Esophagus squamous epithelium (tissue), 4 donors: ENCODE measurements around the gene CLDN25.

Experiments used
- POLR2A ChIP-seq, 4 donors: fragments of 450-650 bp; IDR thresholded peaks; one replicate each; pipeline ENCODE4 v1.6.1; 2017; ENCODE audit warnings: antibody characterized with exemption in 4 of 4, mild to moderate bottlenecking in 4 of 4, moderate library complexity in 3 of 4
- TF ChIP-seq, protein P1 (sequence below), 6 experiments: fragments of 450-650 bp in 4 of 6; fragments of 200-600 bp in 2 of 6; sonication (generic) in 2 of 6; IDR thresholded peaks; one replicate each; pipeline ENCODE4 v1.5.1; 2016 to 2019; ENCODE audit warnings: antibody characterized with exemption in 6 of 6, mild to moderate bottlenecking in 4 of 6, moderate library complexity in 4 of 6

DNA sequence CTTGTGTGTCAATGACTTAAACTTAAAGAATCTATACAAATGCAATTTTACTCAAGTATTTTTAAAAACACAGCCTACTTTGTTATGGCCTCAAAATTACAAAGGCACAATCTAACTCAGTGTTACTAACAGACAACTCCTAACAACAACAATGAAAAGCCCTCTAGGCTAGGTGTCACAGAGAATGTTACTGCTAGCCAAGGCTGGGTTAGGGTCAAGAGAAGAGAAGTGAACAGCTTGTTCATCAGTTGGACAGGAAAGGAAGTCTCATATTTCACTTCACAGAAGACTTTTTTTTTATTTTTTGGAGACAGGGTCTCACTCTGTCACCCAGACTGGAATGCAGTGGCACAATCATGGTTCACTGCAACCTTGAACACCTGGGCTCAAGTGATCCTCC lies 26.0 kb downstream of the CLDN25 start:
- TF ChIP-seq, protein P1, sequence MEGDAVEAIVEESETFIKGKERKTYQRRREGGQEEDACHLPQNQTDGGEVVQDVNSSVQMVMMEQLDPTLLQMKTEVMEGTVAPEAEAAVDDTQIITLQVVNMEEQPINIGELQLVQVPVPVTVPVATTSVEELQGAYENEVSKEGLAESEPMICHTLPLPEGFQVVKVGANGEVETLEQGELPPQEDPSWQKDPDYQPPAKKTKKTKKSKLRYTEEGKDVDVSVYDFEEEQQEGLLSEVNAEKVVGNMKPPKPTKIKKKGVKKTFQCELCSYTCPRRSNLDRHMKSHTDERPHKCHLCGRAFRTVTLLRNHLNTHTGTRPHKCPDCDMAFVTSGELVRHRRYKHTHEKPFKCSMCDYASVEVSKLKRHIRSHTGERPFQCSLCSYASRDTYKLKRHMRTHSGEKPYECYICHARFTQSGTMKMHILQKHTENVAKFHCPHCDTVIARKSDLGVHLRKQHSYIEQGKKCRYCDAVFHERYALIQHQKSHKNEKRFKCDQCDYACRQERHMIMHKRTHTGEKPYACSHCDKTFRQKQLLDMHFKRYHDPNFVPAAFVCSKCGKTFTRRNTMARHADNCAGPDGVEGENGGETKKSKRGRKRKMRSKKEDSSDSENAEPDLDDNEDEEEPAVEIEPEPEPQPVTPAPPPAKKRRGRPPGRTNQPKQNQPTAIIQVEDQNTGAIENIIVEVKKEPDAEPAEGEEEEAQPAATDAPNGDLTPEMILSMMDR (IDR thresholded peaks at IDR 0.05): no peak
- no peak for TF ChIP-seq POLR2A (IDR thresholded peaks at IDR 0.05)
